Astrocyte (in vitro differentiated cells and primary cell): ENCODE measurements around the gene CDH13. TPM values are rescaled to one million over a fixed set of nuclear protein-coding genes. Genes with fewer than 3 reads are reported as not detected.
A peak's percentile ranks its signal among the peaks of the same experiment; 100 is the strongest.

ENCODE experiments used
- DNase-seq: peaks from one replicate; pipeline ENCODE4 v3.0.0-alpha.2; 2010; ENCODE audit warnings: low read depth
- FAIRE-seq: peaks from 2 replicates; lab custom pipeline; 2011; peaks lifted over from hg19 to GRCh38; lab: Jason Lieb, UNC
- H2AFZ ChIP-seq: 2 replicates; pipeline ENCODE4 v1.6.0; 2012; ENCODE audit warnings: low read depth, low read length, inconsistent platforms
- H3K27ac ChIP-seq: 2 replicates; pipeline ENCODE4 v1.5.1; 2011; ENCODE audit warnings: low read depth, low read length, inconsistent platforms
- H3K27me3 ChIP-seq: 2 replicates; pipeline ENCODE4 v1.6.0; 2011; ENCODE audit warnings: low read length, inconsistent platforms; ENCODE audit not compliant: insufficient read depth
- H3K36me3 ChIP-seq: 2 replicates; pipeline ENCODE4 v1.5.1; 2011; ENCODE audit warnings: low read length, inconsistent platforms; ENCODE audit not compliant: insufficient read depth
- H3K4me1 ChIP-seq: 2 replicates; pipeline ENCODE4 v1.5.1; 2011; ENCODE audit warnings: low read length, inconsistent platforms; ENCODE audit not compliant: insufficient read depth
- H3K4me2 ChIP-seq: 2 replicates; pipeline ENCODE4 v1.6.0; 2012; ENCODE audit warnings: low read length, inconsistent platforms
- H3K4me3 ChIP-seq: 2 replicates; pipeline ENCODE4 v1.5.1; 2011; ENCODE audit warnings: low read depth, mild to moderate bottlenecking, low read length, inconsistent platforms; ENCODE audit not compliant: insufficient read depth
- H3K79me2 ChIP-seq: 2 replicates; pipeline ENCODE4 v1.6.0; 2012; ENCODE audit warnings: mild to moderate bottlenecking, low read length, inconsistent platforms; ENCODE audit not compliant: insufficient read depth
- H3K9ac ChIP-seq: 2 replicates; pipeline ENCODE4 v1.6.0; 2012; ENCODE audit warnings: mild to moderate bottlenecking, low read length, inconsistent platforms
- H3K9me3 ChIP-seq: 2 replicates; pipeline ENCODE4 v1.5.1; 2012; ENCODE audit warnings: low read depth, mild to moderate bottlenecking, low read length, inconsistent platforms; ENCODE audit not compliant: insufficient read depth
- H4K20me1 ChIP-seq: 2 replicates; pipeline ENCODE4 v1.6.0; 2012; ENCODE audit warnings: low read length, inconsistent platforms; ENCODE audit not compliant: insufficient read depth
- H3K27ac Mint-ChIP-seq: one replicate; pipeline ENCODE4 v1.8.0; 2021; ENCODE audit warnings: mild to moderate bottlenecking, mixed read lengths; ENCODE audit not compliant: unreplicated experiment
- H3K27me3 Mint-ChIP-seq: one replicate; pipeline ENCODE4 v1.8.0; 2021; ENCODE audit warnings: low read depth, mixed read lengths; ENCODE audit not compliant: unreplicated experiment
- H3K36me3 Mint-ChIP-seq: one replicate; pipeline ENCODE4 v1.8.0; 2021; ENCODE audit warnings: low read depth, mixed read lengths; ENCODE audit not compliant: unreplicated experiment
- H3K4me1 Mint-ChIP-seq: one replicate; pipeline ENCODE4 v1.8.0; 2021; ENCODE audit warnings: low read depth, mixed read lengths; ENCODE audit not compliant: unreplicated experiment
- H3K4me3 Mint-ChIP-seq: one replicate; pipeline ENCODE4 v1.8.0; 2021; ENCODE audit warnings: mild to moderate bottlenecking, moderate library complexity, mixed read lengths; ENCODE audit not compliant: unreplicated experiment
- H3K9me3 Mint-ChIP-seq: one replicate; pipeline ENCODE4 v1.8.0; 2021; ENCODE audit warnings: mild to moderate bottlenecking, mixed read lengths; ENCODE audit not compliant: unreplicated experiment
- EZH2 ChIP-seq: IDR thresholded peaks from 2 replicates; pipeline ENCODE4 v1.6.1; 2012; ENCODE audit warnings: mild to moderate bottlenecking, low read length, inconsistent platforms; ENCODE audit not compliant: insufficient read depth
- total RNA-seq: library from RNA; stranded (reverse); gene quantifications from 2 replicates; pipeline ENCODE4 v1.2.1, GENCODE V29; 2021
- TF ChIP-seq, protein P1 (sequence below): IDR thresholded peaks from 2 replicates; pipeline ENCODE4 v1.5.1; 2011; ENCODE audit warnings: low read depth, mild to moderate bottlenecking, inconsistent platforms, low read length, moderate library complexity; ENCODE audit not compliant: insufficient read depth

The CDH13 gene
- total RNA-seq, 1 donor from 2014 or later: 41.7 TPM

DNA sequence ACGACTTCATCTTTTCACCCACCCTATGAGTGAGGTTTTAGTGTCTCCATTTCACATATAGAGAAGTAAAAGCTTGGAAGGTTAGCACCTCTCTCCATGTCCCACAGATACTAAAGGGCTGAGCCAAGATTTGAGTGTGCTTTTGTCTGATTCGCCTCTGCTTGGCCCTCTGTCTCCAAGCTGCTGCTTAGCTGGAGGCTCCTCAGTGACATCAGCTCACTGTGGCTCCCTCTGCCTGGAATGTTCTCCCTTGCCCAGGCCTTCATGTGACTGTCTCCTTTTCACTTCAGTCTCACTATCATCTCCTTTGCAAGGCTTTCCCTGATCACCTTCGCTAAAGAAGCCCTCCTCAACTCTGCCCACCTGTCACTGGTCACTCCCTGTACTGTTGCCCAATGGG lies 1096.5 kb downstream of the CDH13 start:
- Histone ChIP-seq H3K27me3 (no peaks in the 10 kb centered on the region), H3K4me3 (no peak overlapping the region), H4K20me1 (no peaks in the 10 kb centered on the region), H3K9ac (no peak overlapping the region), H3K4me2 (no peak overlapping the region), H3K79me2 (no peaks in the 10 kb centered on the region), H2AFZ (no peak overlapping the region), H3K4me1 (peaks cover 5% of the 10 kb centered on the region), H3K9me3 (peaks cover 3% of the 10 kb centered on the region), H3K36me3 (no peaks in the 10 kb centered on the region), H3K27ac (no peak overlapping the region)
- FAIRE-seq (no peak), DNase-seq (peak; percentile 42)
- no peak overlapping the region for H3K27ac Mint-ChIP-seq
- peaks cover 21% of the 10 kb centered on the region for H3K4me1 Mint-ChIP-seq
- H3K36me3 Mint-ChIP-seq: no peaks in the 10 kb centered on the region
- H3K27me3 Mint-ChIP-seq: peaks cover 7% of the 10 kb centered on the region
- no peak overlapping the region for H3K4me3 Mint-ChIP-seq
- TF ChIP-seq EZH2: no peak
- peaks cover 11% of the 10 kb centered on the region for H3K9me3 Mint-ChIP-seq

DNA sequence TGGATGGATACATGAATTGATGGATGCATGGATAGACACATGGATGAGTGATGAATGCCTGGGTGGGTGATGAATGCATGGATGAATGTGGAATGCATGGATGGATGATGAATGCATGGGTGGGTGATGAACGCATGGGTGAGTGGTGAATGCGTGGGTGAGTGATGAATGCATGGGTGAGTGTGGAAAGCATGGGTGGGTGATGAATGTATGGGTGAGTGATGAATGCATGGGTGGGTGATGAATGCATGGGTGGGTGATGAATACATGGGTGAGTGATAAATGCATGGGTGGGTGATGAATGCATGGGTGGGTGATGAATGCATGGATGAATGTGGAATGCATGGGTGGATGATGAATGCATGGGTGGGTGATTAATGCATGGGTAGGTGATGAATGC lies 1097.1 kb downstream of the CDH13 start:
- H3K9ac ChIP-seq: no peak overlapping the region
- H3K27me3 Mint-ChIP-seq: peaks cover 7% of the 10 kb centered on the region
- no peak for DNase-seq
- H4K20me1 ChIP-seq: no peaks in the 10 kb centered on the region
- peaks cover 11% of the 10 kb centered on the region for H3K9me3 Mint-ChIP-seq
- H3K27ac ChIP-seq: no peak overlapping the region
- no peak overlapping the region for H3K4me3 Mint-ChIP-seq
- no peak for FAIRE-seq
- H3K9me3 ChIP-seq: peaks cover 7% of the 10 kb centered on the region
- no peak for TF ChIP-seq EZH2
- TF ChIP-seq, protein P1, sequence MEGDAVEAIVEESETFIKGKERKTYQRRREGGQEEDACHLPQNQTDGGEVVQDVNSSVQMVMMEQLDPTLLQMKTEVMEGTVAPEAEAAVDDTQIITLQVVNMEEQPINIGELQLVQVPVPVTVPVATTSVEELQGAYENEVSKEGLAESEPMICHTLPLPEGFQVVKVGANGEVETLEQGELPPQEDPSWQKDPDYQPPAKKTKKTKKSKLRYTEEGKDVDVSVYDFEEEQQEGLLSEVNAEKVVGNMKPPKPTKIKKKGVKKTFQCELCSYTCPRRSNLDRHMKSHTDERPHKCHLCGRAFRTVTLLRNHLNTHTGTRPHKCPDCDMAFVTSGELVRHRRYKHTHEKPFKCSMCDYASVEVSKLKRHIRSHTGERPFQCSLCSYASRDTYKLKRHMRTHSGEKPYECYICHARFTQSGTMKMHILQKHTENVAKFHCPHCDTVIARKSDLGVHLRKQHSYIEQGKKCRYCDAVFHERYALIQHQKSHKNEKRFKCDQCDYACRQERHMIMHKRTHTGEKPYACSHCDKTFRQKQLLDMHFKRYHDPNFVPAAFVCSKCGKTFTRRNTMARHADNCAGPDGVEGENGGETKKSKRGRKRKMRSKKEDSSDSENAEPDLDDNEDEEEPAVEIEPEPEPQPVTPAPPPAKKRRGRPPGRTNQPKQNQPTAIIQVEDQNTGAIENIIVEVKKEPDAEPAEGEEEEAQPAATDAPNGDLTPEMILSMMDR: no peak
- H3K4me1 Mint-ChIP-seq: peaks cover 16% of the 10 kb centered on the region
- H3K36me3 Mint-ChIP-seq: no peaks in the 10 kb centered on the region
- no peaks in the 10 kb centered on the region for H3K36me3 ChIP-seq
- no peaks in the 10 kb centered on the region for H3K79me2 ChIP-seq
- H3K4me1 ChIP-seq: no peaks in the 10 kb centered on the region
- no peaks in the 10 kb centered on the region for H3K27me3 ChIP-seq
- H3K4me3 ChIP-seq: no peak overlapping the region
- no peak overlapping the region for H3K4me2 ChIP-seq
- no peak overlapping the region for H2AFZ ChIP-seq
- H3K27ac Mint-ChIP-seq: no peak overlapping the region

DNA sequence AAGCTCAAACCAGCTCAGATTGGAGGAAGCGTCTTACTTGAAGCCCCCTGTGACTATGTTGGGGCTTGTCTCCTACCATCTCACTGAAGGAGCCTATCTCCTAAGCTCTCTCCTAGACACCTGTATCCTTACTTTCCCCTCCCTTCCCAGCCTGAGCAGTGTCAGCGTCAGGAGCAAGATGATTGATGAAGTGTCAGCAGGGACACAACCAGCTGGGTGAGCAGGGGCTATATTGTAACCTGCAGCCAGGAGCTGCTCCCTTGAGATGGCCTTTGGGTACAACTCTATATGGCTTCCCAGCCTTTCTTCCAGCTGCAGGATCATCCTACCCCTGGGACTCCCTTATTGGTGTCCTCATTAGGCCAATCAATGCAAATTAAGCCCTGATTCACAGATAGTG lies 1097.8 kb downstream of the CDH13 start:
- Mint-ChIP-seq H3K4me3 (no peak overlapping the region), H3K4me1 (peaks cover 16% of the 10 kb centered on the region), H3K9me3 (peaks cover 11% of the 10 kb centered on the region), H3K27ac (no peak overlapping the region), H3K36me3 (no peaks in the 10 kb centered on the region), H3K27me3 (peaks cover 7% of the 10 kb centered on the region)
- Histone ChIP-seq H2AFZ (no peak overlapping the region), H3K27me3 (no peaks in the 10 kb centered on the region), H3K4me2 (no peak overlapping the region), H3K79me2 (no peaks in the 10 kb centered on the region), H3K9ac (no peak overlapping the region), H3K4me3 (no peak overlapping the region), H4K20me1 (no peaks in the 10 kb centered on the region), H3K27ac (no peak overlapping the region), H3K9me3 (peaks cover 9% of the 10 kb centered on the region), H3K36me3 (no peaks in the 10 kb centered on the region), H3K4me1 (no peaks in the 10 kb centered on the region)
- TF ChIP-seq EZH2: no peak
- TF ChIP-seq, protein P1: no peak
- no peak for DNase-seq
- FAIRE-seq: no peak
